DND-41 (cell line): ENCODE data around the gene CEACAM3.
A peak's percentile ranks its signal among the peaks of the same experiment; 100 is the strongest.

ENCODE experiments used
- ATAC-seq: fragments of 200-7000 bp; cut with Tn5 transposase; 3 replicates; pipeline ENCODE4 v1.9.1; 2021; ENCODE audit warnings: low read depth; ENCODE audit not compliant: insufficient read depth
- DNase-seq: peaks from one replicate; pipeline ENCODE4 v3.0.0-alpha.2; 2020
- H2AFZ ChIP-seq: 2 replicates; pipeline ENCODE4 v1.6.0; 2012; ENCODE audit warnings: low read depth, low read length
- H3K27ac ChIP-seq: 2 replicates; pipeline ENCODE4 v1.5.1; 2012; ENCODE audit warnings: low read length, inconsistent platforms
- H3K27me3 ChIP-seq: fragments of 200-600 bp; sonication (generic); 2 replicates; pipeline ENCODE4 v1.6.0; 2012; ENCODE audit warnings: low read length, mild to moderate bottlenecking, inconsistent platforms; ENCODE audit not compliant: insufficient read depth, poor library complexity
- H3K36me3 ChIP-seq: 2 replicates; pipeline ENCODE4 v1.5.1; 2012; ENCODE audit warnings: low read length, inconsistent platforms; ENCODE audit not compliant: insufficient read depth
- H3K4me1 ChIP-seq: 2 replicates; pipeline ENCODE4 v1.5.1; 2012; ENCODE audit warnings: mild to moderate bottlenecking, low read length; ENCODE audit not compliant: insufficient read depth
- H3K4me2 ChIP-seq: 2 replicates; pipeline ENCODE4 v1.6.0; 2012; ENCODE audit warnings: mild to moderate bottlenecking, moderate library complexity, low read length, inconsistent platforms; ENCODE audit not compliant: insufficient read depth
- H3K4me3 ChIP-seq, 2 experiments: fragments of 200-600 bp in 1 of 2; shearing (Covaris generic) in 1 of 2; 2 replicates each; pipeline ENCODE4 v1.5.1; 2012 to 2016; ENCODE audit warnings: inconsistent platforms in 2 of 2, low read length in 2 of 2, mild to moderate bottlenecking in 2 of 2, low read depth in 1 of 2, moderate library complexity in 1 of 2
- H3K79me2 ChIP-seq: 2 replicates; pipeline ENCODE4 v1.6.0; 2012; ENCODE audit warnings: low read length, inconsistent platforms; ENCODE audit not compliant: insufficient read depth
- H3K9ac ChIP-seq: 2 replicates; pipeline ENCODE4 v1.6.0; 2012; ENCODE audit warnings: low read depth, mild to moderate bottlenecking, inconsistent platforms, low read length, moderate library complexity
- H3K9me3 ChIP-seq: 2 replicates; pipeline ENCODE4 v1.5.1; 2012; ENCODE audit warnings: low read length, moderate library complexity, mild to moderate bottlenecking, inconsistent platforms; ENCODE audit not compliant: insufficient read depth, severe bottlenecking
- H4K20me1 ChIP-seq: 2 replicates; pipeline ENCODE4 v1.6.0; 2012; ENCODE audit warnings: low read length; ENCODE audit not compliant: insufficient read depth
- CTCF ChIP-seq: IDR thresholded peaks from 2 replicates; pipeline ENCODE4 v1.5.1; 2012; ENCODE audit warnings: borderline replicate concordance, low read length, moderate library complexity, mild to moderate bottlenecking; ENCODE audit not compliant: poor library complexity, severe bottlenecking; ENCODE audit errors: extremely low read depth
- EZH2 ChIP-seq: IDR thresholded peaks from 3 replicates; pipeline ENCODE4 v1.6.1; 2012; ENCODE audit warnings: borderline replicate concordance, low read depth, mild to moderate bottlenecking, moderate library complexity, low read length, inconsistent platforms; ENCODE audit not compliant: severe bottlenecking

Gene CEACAM3

GRCh38 chr19:41859618-41860418 lies 63.4 kb downstream of the CEACAM3 start, which contains the start of gene RPS19:
TSS of gene RPS19 (plus strand) at chr19:41860255. CDS start at chr19:41860775, 520 bp downstream.
- DNase-seq (peak; percentile 99), ATAC-seq (peak; percentile 83)
- Histone ChIP-seq H4K20me1 (peaks cover 41% of the 10 kb centered on the region), H3K9ac (peak within 1 kb of the TSS; percentile 77), H3K4me2 (peak within 1 kb of the TSS; percentile 96), H3K79me2 (peaks cover 48% of the 10 kb centered on the region), H3K27me3 (no peaks in the 10 kb centered on the region), H3K9me3 (no peaks in the 10 kb centered on the region), H2AFZ (peak within 1 kb of the TSS; percentile 76), H3K4me3 (peak within 1 kb of the TSS; percentile 50 to 78), H3K27ac (peak within 1 kb of the TSS; percentile 97), H3K4me1 (peaks cover 49% of the 10 kb centered on the region), H3K36me3 (peaks cover 45% of the 10 kb centered on the region)
- TF ChIP-seq CTCF (peak; percentile 42), EZH2 (no peak)

DNA sequence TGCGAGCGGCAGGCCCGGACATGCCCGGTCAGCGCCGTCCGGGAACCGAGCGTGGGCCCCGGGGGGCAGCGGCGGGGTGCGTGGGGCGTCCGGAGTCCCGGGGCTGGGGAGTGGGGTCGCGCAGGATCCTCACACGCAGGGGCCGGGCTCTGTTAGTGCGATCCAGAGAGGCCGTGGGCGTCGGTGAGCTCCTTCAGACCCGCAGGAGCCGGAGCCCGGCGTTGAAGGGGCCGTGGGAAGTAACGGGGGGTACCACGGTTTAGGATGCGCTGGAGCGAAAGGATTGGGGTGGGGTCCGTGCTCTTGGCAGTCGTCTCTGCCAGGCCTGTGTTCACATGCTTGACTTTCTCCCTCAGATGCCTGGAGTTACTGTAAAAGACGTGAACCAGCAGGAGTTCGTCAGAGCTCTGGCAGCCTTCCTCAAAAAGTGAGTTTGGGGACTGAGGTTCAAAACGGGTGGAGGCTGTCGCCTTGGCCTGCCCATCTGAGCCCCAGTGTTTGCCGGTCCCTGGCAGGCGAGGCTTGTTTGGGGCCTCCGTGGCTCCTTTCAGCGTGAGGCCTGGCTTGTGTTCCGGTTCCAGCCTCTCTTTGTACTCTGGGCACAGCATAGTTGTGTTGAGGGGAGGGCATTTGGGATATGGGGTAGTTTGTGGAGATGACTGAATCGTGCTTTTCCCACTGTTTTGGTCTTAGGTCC lies 64.2 kb downstream of the CEACAM3 start:
- Histone ChIP-seq H3K9ac (peak overlapping the region; percentile 77), H3K4me2 (peak overlapping the region; percentile 96), H3K27ac (peak overlapping the region; percentile 97), H2AFZ (peak overlapping the region; percentile 59; the same call in 1 of the 2 replicates), H3K79me2 (peaks cover 56% of the 10 kb centered on the region), H3K36me3 (peaks cover 52% of the 10 kb centered on the region), H3K4me3 (peak overlapping the region; percentile 50 to 78), H3K27me3 (no peaks in the 10 kb centered on the region), H3K4me1 (peaks cover 56% of the 10 kb centered on the region), H4K20me1 (peaks cover 48% of the 10 kb centered on the region), H3K9me3 (no peaks in the 10 kb centered on the region)
- no peak for TF ChIP-seq EZH2
- peak; percentile 3 for TF ChIP-seq CTCF
- ATAC-seq (no peak), DNase-seq (peak; percentile 37)
